Neuron (in vitro differentiated cells): Measurements from ENCODE around the gene RUNDC1.
"Not testable (repeated sequence)": the region's sequence is repeated elsewhere in the genome, so short reads cannot be mapped to it uniquely, and the experiment has no call there.

ENCODE experiments used
- H2AFZ ChIP-seq: one replicate; pipeline ENCODE4 v1.6.1; 2013; ENCODE audit warnings: low read depth, mild to moderate bottlenecking, inconsistent platforms, low read length, moderate library complexity
- H3K27me3 ChIP-seq: one replicate; pipeline ENCODE4 v1.6.1; 2013; ENCODE audit warnings: low read length; ENCODE audit not compliant: insufficient read depth
- H3K36me3 ChIP-seq: one replicate; pipeline ENCODE4 v1.6.1; 2013; ENCODE audit warnings: low read length; ENCODE audit not compliant: insufficient read depth
- H3K4me1 ChIP-seq: one replicate; pipeline ENCODE4 v1.6.1; 2013; ENCODE audit warnings: low read length; ENCODE audit not compliant: insufficient read depth
- H3K4me3 ChIP-seq: 2 replicates; pipeline ENCODE4 v1.5.1; 2013; ENCODE audit warnings: mild to moderate bottlenecking, low read length, moderate library complexity
- H3K9me3 ChIP-seq: one replicate; pipeline ENCODE4 v1.6.1; 2013; ENCODE audit warnings: low read length

RUNDC1 gene

GRCh38 chr17:42980274-42980765 is at the start of gene RUNDC1:
RUNDC1 (plus strand) TSS chr17:42980565; CDS start chr17:42980577, 12 bp downstream.
- Histone ChIP-seq H2AFZ (peak within 1 kb of the TSS; percentile 78), H3K36me3 (peaks cover 10% of the 10 kb centered on the region), H3K9me3 (no peaks in the 10 kb centered on the region), H3K27me3 (no peaks in the 10 kb centered on the region), H3K4me3 (peak within 1 kb of the TSS; percentile 55), H3K4me1 (peaks cover 12% of the 10 kb centered on the region)

GRCh38 chr17:42937712-42938596 is 42.4 kb upstream of the RUNDC1 start:
- H3K4me1 ChIP-seq: no peaks in the 10 kb centered on the region
- peaks cover 3% of the 10 kb centered on the region for H3K27me3 ChIP-seq
- H3K9me3 ChIP-seq: no peaks in the 10 kb centered on the region
- H3K36me3 ChIP-seq: no peaks in the 10 kb centered on the region
- no peak overlapping the region for H3K4me3 ChIP-seq
- H2AFZ ChIP-seq: no peak overlapping the region

GRCh38 chr17:42944211-42944610 is 36.2 kb upstream of the RUNDC1 start:
- Histone ChIP-seq H3K27me3 (no peaks in the 10 kb centered on the region), H3K9me3 (no peaks in the 10 kb centered on the region)

DNA sequence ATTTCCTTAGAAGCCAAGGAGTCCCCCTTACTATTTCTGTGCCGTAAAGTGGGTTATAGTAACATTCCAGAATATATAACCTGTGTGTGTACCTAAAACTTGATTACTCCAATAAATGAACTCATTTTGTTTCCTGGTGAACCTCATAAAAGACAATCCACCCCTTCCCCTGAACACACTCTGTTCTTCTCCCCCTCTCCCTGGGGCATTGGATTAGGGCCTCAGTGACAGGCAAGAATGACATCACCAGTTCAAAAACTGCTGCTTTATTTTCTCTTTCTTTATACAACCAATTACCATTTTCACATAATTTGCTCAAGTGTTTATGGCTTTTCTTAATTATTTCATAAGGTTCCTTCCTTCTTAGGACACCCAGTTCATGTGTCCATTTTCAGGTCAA is 33.6 kb upstream of the RUNDC1 start:
- H3K4me1 ChIP-seq: no peaks in the 10 kb centered on the region
- no peak overlapping the region for H2AFZ ChIP-seq
- no peaks in the 10 kb centered on the region for H3K27me3 ChIP-seq
- no peaks in the 10 kb centered on the region for H3K9me3 ChIP-seq
- no peak overlapping the region for H3K4me3 ChIP-seq
- peaks cover 25% of the 10 kb centered on the region for H3K36me3 ChIP-seq

More at GRCh38 chr17:42944211-42944610, 36.2 kb upstream of the RUNDC1 start:
- Histone ChIP-seq H3K4me3 (no peak overlapping the region), H2AFZ (no peak overlapping the region), H3K36me3 (peaks cover 3% of the 10 kb centered on the region), H3K4me1 (no peaks in the 10 kb centered on the region)

GRCh38 chr17:42950044-42950783 is 30.2 kb upstream of the RUNDC1 start:
- Histone ChIP-seq H3K27me3 (no peaks in the 10 kb centered on the region), H2AFZ (no peak overlapping the region), H3K4me1 (no peaks in the 10 kb centered on the region), H3K4me3 (no peak overlapping the region), H3K36me3 (peaks cover 46% of the 10 kb centered on the region), H3K9me3 (no peaks in the 10 kb centered on the region)

DNA sequence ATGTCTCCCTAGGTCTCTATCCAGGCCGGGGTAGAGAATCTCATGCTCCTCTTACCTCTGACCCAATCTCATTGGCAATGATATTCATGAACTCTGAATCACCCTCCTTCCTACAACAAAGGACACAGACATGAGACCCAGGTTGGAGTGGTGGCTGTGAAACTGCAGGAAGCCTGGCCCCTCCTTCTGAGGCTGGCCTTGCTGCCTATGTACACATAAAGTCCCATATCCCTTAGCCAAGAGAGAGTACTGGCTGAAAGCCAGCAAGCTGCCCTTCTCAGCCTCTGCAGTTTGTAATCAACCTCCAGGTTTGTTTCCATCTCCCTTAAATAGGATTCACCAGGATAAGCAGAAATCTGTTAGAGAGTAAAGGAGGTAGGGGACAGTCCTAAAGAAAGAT is 26.7 kb upstream of the RUNDC1 start:
- Histone ChIP-seq H3K27me3 (no peaks in the 10 kb centered on the region), H3K4me1 (no peaks in the 10 kb centered on the region), H3K36me3 (peaks cover 70% of the 10 kb centered on the region), H3K9me3 (no peaks in the 10 kb centered on the region), H2AFZ (no peak overlapping the region), H3K4me3 (no peak overlapping the region)

GRCh38 chr17:42964161-42964932 is 16.0 kb upstream of the RUNDC1 start, which contains the start of gene AARSD1:
AARSD1 (minus strand) TSS chr17:42964454; CDS start chr17:42964440, 14 bp downstream.
- Histone ChIP-seq H3K27me3 (no peaks in the 10 kb centered on the region), H3K4me1 (peaks cover 6% of the 10 kb centered on the region), H3K4me3 (peak within 1 kb of the TSS; percentile 66), H3K36me3 (peaks cover 25% of the 10 kb centered on the region), H2AFZ (peak within 1 kb of the TSS; percentile 23), H3K9me3 (no peaks in the 10 kb centered on the region)

DNA sequence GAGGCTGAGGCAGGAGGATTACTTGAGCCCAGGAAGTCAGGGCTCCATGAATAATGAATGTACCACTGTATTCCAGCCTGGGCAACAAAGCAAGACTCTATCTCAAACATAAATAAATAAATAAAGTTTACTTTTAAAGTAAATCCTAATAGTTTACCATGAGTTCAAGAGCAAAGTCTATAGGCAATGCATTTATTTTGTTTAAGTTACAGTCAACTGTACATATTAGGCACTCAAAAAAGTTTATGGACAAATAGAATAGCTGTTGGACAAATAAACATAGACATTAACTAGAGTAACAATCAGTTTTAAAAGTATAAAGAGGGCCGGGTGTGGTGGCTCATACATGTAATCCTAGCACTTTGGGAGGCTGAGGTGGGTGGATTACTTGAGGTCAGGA is 12.4 kb upstream of the RUNDC1 start:
- peaks cover under 1% of the 10 kb centered on the region for H3K36me3 ChIP-seq
- no peak overlapping the region for H2AFZ ChIP-seq
- no peaks in the 10 kb centered on the region for H3K27me3 ChIP-seq
- no peak overlapping the region for H3K4me3 ChIP-seq
- peaks cover 6% of the 10 kb centered on the region for H3K4me1 ChIP-seq
- H3K9me3 ChIP-seq: no peaks in the 10 kb centered on the region

- Histone ChIP-seq H3K4me1 (no peaks in the 10 kb centered on the region), H3K4me3 (no peak overlapping the region), H2AFZ (no peak overlapping the region), H3K36me3 (no peaks in the 10 kb centered on the region), H3K27me3 (no peaks in the 10 kb centered on the region), H3K9me3 (no peaks in the 10 kb centered on the region)
Observed at GRCh38 chr17:42969001-42969581, 11.3 kb upstream of the RUNDC1 start.

DNA sequence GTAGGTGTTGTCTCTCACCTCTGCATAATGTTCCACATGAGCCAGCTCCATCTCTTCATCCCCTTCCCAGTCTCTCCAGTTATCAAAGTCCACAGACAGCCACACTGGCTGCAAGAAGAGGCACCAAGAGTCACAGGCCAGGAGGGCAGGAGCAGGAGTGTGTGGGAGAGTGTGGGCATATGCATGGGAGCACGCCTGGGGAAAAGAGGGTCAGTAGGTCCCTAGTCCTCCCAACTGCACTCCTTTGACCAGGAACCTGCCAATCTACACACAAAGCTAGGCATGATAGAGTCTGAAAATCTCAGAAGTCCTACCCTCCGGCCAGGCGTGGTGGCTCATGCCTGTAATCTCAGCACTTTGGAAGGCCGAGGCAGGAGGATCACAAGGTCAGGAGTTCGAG is 8.8 kb upstream of the RUNDC1 start:
- H3K9me3 ChIP-seq: no peaks in the 10 kb centered on the region
- H3K36me3 ChIP-seq: no peaks in the 10 kb centered on the region
- no peaks in the 10 kb centered on the region for H3K27me3 ChIP-seq
- no peak overlapping the region for H2AFZ ChIP-seq
- no peak overlapping the region for H3K4me3 ChIP-seq
- no peaks in the 10 kb centered on the region for H3K4me1 ChIP-seq

GRCh38 chr17:42973323-42973722 is 7.0 kb upstream of the RUNDC1 start:
- H3K4me1 ChIP-seq, H3K4me3 ChIP-seq, H3K36me3 ChIP-seq, H3K27me3 ChIP-seq, H2AFZ ChIP-seq, H3K9me3 ChIP-seq: not testable (repeated sequence)

GRCh38 chr17:42975265-42975664 is 5.1 kb upstream of the RUNDC1 start:
- Histone ChIP-seq H3K4me1 (peaks cover 3% of the 10 kb centered on the region), H3K4me3 (no peak overlapping the region), H3K36me3 (no peaks in the 10 kb centered on the region), H2AFZ (no peak overlapping the region), H3K9me3 (no peaks in the 10 kb centered on the region), H3K27me3 (no peaks in the 10 kb centered on the region)
